PC-9 (cell line): ENCODE data around the gene ENPP7.

Source experiments
- EZH2 ChIP-seq: fragments of 200-600 bp; sonication (generic); IDR thresholded peaks from 2 replicates; pipeline ENCODE4 v1.8.0; 2017; ENCODE audit warnings: antibody characterized with exemption, low read depth
- TF ChIP-seq, protein P1 (sequence below): fragments of 200-600 bp; sonication (generic); conservative IDR thresholded peaks from 2 replicates; pipeline ENCODE4 v1.6.1; 2017; ENCODE audit warnings: mixed run types, antibody characterized with exemption, mild to moderate bottlenecking, moderate library complexity

DNA sequence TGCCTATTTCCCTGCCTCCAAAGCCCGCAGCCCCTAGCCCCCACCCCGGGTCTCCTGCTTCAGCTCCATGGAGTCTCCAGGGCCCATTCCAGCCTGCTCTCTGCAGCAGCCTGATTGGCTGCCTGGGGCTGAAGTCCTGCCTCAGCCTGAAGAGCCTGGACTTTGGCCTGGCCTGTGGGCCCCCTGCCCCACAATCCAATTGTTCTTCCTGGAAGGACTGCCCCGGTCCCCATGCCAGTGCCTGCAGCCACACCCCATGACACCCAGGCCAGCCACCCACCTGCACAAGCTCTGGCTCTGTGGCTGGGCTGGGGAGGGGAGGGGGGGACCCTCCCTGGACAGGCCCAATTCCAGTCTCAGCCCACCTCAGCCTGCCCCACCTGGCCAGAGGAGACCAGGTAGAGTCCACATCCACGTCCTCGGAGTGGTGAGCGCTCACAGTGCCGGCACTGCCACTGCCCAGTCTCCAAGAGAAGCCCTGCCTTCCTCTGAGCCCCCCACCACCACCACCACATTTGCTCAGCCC, 12.3 kb downstream of the ENPP7 start:
- TF ChIP-seq, protein P1, sequence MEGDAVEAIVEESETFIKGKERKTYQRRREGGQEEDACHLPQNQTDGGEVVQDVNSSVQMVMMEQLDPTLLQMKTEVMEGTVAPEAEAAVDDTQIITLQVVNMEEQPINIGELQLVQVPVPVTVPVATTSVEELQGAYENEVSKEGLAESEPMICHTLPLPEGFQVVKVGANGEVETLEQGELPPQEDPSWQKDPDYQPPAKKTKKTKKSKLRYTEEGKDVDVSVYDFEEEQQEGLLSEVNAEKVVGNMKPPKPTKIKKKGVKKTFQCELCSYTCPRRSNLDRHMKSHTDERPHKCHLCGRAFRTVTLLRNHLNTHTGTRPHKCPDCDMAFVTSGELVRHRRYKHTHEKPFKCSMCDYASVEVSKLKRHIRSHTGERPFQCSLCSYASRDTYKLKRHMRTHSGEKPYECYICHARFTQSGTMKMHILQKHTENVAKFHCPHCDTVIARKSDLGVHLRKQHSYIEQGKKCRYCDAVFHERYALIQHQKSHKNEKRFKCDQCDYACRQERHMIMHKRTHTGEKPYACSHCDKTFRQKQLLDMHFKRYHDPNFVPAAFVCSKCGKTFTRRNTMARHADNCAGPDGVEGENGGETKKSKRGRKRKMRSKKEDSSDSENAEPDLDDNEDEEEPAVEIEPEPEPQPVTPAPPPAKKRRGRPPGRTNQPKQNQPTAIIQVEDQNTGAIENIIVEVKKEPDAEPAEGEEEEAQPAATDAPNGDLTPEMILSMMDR = no peak
- TF ChIP-seq EZH2 = no peak
